Stimulated activated CD4-positive, alpha-beta T cell treated with anti-CD3 and anti-CD28 coated beads, Interleukin-2, amount 100 ng/mL, for 4 hours (primary cell): ENCODE data around the gene CCDC8.
"Not testable (repeated sequence)": the region's sequence is repeated elsewhere in the genome, so short reads cannot be mapped to it uniquely, and the experiment has no call there.

Experiments used
- DNase-seq: peaks from one replicate; pipeline ENCODE4 v3.0.0-alpha.2; 2020; ENCODE audit warnings: low read depth

The CCDC8 gene

GRCh38 chr19:46380690-46381089, 32.7 kb downstream of the CCDC8 start:
- DNase-seq, result no peak

DNA sequence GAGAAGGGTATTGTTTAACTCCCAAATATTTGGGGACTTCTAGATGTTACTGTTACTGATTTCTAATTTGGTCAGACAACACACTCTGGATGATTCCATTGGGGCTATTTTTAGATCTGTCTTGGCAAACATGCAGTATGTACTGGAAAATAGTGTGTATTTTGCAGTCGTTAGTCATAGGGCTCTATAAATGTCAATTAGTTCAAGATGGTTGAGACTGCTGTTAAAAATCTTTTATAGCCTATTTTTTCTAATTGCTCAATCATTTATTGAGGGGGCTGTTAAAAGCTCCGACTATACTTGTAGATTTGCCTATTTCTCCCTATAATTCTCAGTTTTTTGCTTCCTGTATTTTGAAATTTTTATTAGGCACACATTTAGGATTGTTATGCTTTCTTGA, 35.1 kb downstream of the CCDC8 start:
- DNase-seq, result no peak

- no peak for DNase-seq
Measured at GRCh38 chr19:46376241-46377153, 36.9 kb downstream of the CCDC8 start.

GRCh38 chr19:46375476-46376067, 37.8 kb downstream of the CCDC8 start:
- not testable (repeated sequence) for DNase-seq

GRCh38 chr19:46374536-46375475, 38.6 kb downstream of the CCDC8 start:
- DNase-seq, result no peak

GRCh38 chr19:46373491-46374359, 39.6 kb downstream of the CCDC8 start:
- no peak for DNase-seq

GRCh38 chr19:46372901-46373490, 40.4 kb downstream of the CCDC8 start:
- no peak for DNase-seq

DNA sequence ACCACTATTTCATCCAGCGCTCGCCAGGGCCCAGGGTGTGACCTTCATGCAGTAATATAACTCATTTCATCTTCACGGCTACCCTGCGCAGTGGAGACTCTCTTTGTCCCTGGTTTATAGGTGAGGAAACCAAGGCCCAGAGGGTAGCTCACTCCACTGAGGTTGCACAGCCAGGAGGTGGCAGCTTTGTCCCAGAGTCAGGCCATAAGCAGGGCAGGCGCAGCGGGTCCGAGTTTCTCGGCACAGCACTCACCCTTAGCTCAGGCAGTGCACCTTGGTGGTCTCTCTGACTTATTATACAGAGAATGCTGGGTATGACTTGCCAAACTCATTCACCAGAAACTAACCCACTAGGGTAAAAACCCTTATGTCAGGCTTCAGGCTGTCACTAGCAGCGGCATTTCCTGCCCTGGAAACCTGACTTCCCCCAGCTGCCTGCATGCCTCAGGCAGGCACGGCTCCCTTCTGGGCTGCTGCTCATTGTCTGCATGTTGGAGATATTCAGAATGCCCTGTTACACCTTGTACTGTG, 41.9 kb downstream of the CCDC8 start:
- DNase-seq, result no peak

- no peak for DNase-seq
Measured at GRCh38 chr19:46369817-46370216, 43.5 kb downstream of the CCDC8 start.

DNA sequence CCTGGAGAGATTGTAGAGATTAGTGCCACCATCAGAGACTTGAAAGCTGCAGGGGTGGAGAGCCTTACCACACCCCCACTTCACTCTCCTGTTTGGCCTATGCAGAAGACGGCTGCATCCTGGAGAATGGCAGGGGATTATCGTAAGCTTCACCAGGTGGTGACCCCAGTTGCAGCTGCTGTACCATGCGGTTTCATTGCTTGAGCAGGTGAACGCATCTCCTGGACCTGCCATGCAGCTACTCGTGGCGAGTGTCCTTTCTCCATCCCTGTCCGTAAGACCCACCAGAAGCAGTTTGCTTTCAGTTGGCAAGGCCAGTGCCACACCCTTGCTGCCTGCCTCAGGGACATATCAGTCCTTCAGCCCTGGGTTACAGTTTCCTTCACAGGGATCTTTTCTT, 45.2 kb downstream of the CCDC8 start:
- DNase-seq, result no peak

- DNase-seq, result no peak
Measured at GRCh38 chr19:46367426-46367825, 45.9 kb downstream of the CCDC8 start.

- no peak for DNase-seq
Measured at GRCh38 chr19:46366620-46367292, 46.6 kb downstream of the CCDC8 start.

- DNase-seq, result no peak
Measured at GRCh38 chr19:46365561-46365960, 47.8 kb downstream of the CCDC8 start.

DNA sequence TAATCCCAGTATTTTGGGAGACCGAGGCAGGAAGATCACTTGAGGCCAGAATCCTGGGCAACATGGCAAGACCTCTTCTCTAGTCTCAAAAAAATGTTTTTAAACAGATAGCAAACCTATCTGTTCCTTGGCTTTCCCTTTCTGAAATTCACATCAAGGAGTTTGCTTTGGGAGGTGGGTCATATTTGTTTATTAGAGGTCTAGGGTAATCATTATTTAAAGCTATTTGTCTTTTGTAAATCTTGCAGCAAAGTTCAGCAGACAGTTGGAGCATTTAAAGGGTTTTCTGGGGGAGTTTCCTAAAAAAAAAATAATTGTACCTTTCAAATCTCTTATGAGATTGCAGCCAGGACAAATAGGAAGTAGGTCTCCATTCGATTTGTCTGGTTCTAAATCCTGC, 49.0 kb downstream of the CCDC8 start:
- DNase-seq, result no peak

- no peak for DNase-seq
Measured at GRCh38 chr19:46361915-46362314, 51.4 kb downstream of the CCDC8 start.
